Muscle of back (tissue), 13 donors: ENCODE measurements around the gene SYS1. TPM values are rescaled to one million over a fixed set of nuclear protein-coding genes. Genes with fewer than 3 reads are reported as not detected.
A peak's percentile ranks its signal among the peaks of the same experiment; 100 is the strongest.

ENCODE experiments used
- DNase-seq, 3 donors: peaks; one replicate each; pipeline versions ENCODE4 v3.0.0 to v3.0.0-alpha.2; 2013
- long read RNA-seq, 9 donors: transcript quantifications; one replicate each; lab custom pipeline, GENCODE V29; 2026
- polyA plus RNA-seq, 10 donors: library from polyadenylated mRNA; unstranded; fragments of 120-200 nt; gene quantifications; one replicate each; pipeline ENCODE4 v1.2.1, GENCODE V29; 2013; ENCODE audit not compliant: insufficient read length in 10 of 10

The SYS1 gene
- polyA plus RNA-seq = 10 to 100 TPM; 13.7 to 17.9 (median 15.9) TPM
- long read RNA-seq, donor 1, transcript SYS1-201 (4 exons, 2,862 nt) = major isoform, 9 of 11 reads
- long read RNA-seq, donor 1, partial matches to known transcripts = 0 of 11 reads
- long read RNA-seq, donor 1, other reads (novel, unspliced or antisense) = 0 of 11 reads
- long read RNA-seq, donor 2, transcript SYS1-201 (4 exons, 2,862 nt) = major isoform, 6 of 7 reads
- long read RNA-seq, donor 2, partial matches to known transcripts = 0 of 7 reads
- long read RNA-seq, donor 2, other reads (novel, unspliced or antisense) = 0 of 7 reads
- long read RNA-seq, donor 3 = 0 reads
- long read RNA-seq, donor 4, transcript SYS1-201 (4 exons, 2,862 nt) = major isoform, 7 of 7 reads
- long read RNA-seq, donor 4, partial matches to known transcripts = 0 of 7 reads
- long read RNA-seq, donor 4, other reads (novel, unspliced or antisense) = 0 of 7 reads
- long read RNA-seq, donor 5, transcript SYS1-201 (4 exons, 2,862 nt) = major isoform, 10 of 14 reads
- long read RNA-seq, donor 5, partial matches to known transcripts = 0 of 14 reads
- long read RNA-seq, donor 5, other reads (novel, unspliced or antisense) = 0 of 14 reads
- long read RNA-seq, donor 6, transcript SYS1-201 (4 exons, 2,862 nt) = major isoform, 6 of 8 reads
- long read RNA-seq, donor 6, partial matches to known transcripts = 0 of 8 reads
- long read RNA-seq, donor 6, other reads (novel, unspliced or antisense) = 0 of 8 reads
- long read RNA-seq, donor 7, partial matches to known transcripts = 0 of 5 reads
- long read RNA-seq, donor 7, other reads (novel, unspliced or antisense) = 0 of 5 reads
- long read RNA-seq, donor 8, transcript SYS1-201 (4 exons, 2,862 nt) = major isoform, 6 of 7 reads
- long read RNA-seq, donor 8, partial matches to known transcripts = 0 of 7 reads
- long read RNA-seq, donor 8, other reads (novel, unspliced or antisense) = 0 of 7 reads
- long read RNA-seq, donor 9, partial matches to known transcripts = 0 of 1 reads
- long read RNA-seq, donor 9, other reads (novel, unspliced or antisense) = 0 of 1 reads

DNA sequence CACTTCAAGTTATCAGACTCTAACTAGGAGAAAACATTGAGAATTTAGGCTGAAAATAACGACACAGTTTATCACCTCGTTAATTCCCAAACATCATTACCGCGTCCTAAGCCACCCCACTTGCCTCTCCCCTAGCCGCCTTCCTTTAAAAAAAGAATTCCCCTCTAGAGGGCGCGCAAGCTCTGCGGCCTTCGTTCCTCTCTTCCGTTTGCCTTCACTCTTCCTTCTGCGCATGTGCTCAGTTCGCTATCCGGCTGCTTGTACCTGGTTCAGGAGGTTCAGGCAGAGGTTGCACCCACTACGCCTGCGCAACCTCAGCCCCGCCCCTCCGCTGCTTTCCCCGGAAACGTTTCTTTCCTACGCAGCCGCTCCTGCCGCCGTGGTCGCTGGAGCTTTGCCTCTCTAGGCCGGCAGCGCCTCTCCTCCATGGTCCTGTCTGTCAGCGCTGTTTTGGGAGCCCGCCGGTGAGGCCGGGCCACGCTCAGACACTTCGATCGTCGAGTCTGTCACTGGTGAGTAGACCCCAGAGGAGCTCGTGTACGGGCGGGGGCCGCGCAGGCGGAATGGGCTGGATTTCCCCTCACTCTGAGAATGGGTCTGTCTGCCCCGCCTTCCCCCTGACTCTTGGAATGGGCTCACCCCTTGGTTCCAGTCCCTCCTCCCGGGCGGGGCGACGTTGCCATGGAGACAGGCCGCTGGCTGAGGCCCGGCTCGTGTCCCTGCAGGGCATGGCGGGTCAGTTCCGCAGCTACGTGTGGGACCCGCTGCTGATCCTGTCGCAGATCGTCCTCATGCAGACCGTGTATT is at the start of gene SYS1:
SYS1 (plus strand) TSS at position 353 of the 807 bp plus-strand sequence; CDS start at position 729, 376 bp downstream.
- DNase-seq = peak; percentile 99

DNA sequence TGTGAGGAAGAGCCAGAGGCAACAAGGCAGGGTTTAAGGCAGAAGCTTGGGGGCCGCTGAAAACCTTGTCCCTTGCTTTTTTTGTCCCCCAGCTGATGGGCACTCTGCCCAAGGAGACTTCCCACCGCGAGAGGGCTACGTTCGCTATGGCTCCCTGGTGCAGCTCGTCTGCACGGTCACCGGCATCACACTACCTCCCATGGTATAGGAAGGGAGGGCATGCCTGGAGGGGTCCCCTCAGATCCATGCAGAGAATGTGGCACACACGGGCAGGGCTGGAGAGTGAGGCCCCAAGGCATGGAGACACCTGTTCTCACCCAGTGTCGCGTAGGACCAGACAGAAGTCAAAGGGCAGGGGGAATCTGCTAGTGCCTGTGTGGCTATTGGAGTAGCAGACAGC is 49.0 kb upstream of the SYS1 start:
- DNase-seq = no peak

DNA sequence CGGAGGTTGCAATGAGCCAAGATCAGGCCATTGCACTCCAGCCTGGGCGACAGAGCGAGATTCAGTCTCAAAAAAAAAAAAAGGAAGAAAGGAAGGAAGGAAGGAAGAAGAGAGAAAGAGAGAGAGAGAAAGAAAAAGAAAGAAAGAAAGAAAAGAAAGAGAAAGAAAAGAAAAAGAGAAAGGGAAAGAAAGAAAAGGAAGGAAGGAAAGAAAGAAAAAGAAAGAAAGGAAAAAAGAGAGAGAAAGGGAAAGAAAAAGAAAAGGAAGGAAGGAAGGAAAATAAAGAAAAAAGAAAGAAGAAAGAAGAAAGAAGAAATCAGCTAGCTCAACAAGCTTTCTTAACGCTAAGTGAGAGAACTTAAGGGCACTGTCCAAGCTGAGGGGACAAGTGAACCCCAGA is 47.3 kb upstream of the SYS1 start:
- no peak for DNase-seq

DNA sequence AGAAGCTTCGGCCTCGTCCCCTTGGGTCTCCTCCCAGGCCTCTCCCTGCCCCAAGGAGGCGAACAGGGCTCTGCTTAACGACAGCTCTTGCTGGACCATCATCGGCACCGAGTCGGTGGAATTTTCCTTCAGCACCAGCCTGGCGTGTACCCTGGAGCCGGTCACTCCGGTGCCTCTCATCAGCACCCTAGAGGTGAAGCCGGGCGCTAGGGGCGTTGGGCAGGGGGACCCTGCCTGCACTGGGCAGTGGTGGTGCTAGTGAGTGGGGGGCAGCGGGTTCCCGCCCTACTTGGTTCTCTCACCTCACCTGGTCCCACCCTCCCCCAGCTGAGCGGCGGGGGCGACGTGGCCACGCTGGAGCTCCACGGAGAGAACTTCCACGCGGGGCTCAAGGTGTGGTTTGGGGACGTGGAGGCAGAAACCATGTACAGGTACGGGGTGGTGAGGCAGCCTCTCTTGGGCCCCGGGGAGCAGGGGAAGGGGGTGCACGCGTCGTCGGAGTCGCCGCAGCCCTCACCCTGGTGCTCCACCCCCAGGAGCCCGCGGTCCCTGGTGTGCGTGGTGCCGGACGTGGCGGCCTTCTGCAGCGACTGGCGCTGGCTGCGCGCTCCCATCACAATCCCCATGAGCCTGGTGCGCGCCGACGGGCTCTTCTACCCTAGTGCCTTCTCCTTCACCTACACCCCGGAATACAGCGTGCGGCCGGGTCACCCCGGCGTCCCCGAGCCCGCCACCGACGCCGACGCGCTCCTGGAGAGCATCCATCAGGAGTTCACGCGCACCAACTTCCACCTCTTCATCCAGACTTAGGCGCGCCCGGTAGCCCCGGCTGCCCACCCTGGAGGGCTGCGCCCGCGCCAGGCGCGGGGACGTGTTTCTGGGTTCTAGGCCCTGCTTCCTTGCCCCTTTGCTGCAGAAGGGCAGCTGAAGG is 46.5 kb upstream of the SYS1 start:
- no peak for DNase-seq

DNA sequence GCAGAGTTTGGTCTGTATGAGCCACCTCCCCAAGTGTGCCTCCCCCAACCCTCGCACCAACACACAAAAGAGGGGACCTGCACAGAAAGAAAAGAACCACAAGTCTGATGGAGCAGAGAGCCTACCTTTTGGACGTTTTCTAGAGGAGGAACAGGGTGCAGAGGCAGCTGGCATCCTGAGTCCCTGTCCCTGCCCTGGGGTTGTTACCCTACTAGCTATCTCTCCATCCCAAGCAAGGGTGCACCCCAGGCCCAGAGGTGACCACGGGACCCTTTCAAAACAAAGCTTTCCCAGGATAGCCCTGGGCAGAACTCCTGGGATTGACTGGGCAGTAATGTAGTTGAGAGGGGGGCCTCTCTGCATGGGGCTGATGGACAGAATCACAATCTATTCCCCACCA is 45.1 kb upstream of the SYS1 start:
- no peak for DNase-seq

DNA sequence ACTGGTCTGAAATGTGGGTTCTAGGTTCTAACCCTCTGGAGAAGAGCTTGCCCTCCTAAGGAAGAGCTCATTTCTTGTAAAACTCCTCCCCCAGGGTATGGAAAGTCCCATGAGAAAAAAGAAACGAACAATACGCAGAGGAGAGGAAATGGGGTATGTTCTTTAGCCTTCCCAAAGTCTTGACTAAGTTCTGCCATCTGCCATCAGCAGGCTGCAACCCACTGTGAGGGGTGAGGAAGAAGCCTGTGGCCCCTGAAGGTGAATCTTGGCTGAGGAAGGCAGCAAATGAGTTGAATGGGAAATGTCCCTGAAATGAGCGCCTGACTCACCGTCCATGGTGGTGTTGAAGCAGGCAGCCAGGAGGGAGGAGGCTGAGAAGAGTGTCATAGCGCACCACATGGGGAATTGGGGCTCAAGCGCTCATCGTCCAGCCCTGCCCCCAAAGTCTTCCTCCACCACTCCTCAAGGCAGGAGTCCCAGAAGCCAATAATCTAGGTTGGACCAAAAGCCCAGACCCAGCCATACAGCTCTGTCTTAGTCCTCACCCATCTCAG is 44.5 kb upstream of the SYS1 start:
- DNase-seq = no peak

DNA sequence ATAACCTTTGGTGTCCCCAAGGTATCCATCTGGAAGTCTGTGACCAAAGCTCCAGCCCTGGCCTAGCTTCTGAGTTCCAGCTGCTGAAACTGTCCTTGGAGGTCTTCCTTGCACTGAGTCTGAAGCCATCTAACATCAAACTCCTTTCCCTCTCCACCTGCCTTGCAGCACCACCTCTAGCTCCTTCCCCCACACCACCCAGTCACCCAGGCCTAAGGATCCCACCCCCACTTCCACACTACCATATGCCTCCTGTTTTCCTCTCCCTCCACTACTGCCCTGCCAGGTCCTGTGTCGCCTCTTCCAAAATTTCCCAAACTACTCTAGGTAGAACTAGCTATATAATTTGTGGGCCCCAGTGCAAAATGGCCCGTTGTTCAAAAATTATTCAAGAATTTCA is 44.0 kb upstream of the SYS1 start:
- DNase-seq = no peak

DNA sequence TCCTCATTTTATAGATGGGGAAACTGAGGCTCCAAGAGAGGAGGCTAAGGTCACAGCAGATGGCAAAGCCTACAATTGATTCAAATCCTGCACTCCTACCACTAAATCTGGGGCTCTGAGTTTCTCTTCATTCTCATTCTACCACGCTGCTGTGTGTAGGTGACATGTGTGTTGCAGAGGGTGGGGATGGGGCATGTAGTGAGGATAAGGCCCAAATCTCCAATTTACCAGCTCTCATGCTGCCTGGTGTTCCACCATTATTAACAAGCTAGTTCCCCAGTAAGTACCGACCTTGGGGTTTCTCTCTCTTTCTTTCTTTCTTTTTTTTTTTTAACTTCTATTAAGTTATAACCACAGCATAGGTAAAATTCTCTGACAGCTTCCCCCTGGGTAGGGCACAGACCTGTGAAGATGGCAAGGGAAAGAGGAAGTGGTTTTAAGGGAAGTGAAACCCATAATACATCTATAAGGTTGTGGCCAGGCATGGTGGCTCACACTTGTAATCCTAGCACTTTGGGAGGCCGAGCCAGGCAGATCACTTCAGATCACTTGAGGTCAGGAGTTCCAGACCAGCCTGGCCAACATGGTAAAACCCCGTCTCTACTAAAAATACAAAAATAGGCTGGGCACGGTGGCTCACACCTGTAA is 41.9 kb upstream of the SYS1 start:
- no peak for DNase-seq

DNA sequence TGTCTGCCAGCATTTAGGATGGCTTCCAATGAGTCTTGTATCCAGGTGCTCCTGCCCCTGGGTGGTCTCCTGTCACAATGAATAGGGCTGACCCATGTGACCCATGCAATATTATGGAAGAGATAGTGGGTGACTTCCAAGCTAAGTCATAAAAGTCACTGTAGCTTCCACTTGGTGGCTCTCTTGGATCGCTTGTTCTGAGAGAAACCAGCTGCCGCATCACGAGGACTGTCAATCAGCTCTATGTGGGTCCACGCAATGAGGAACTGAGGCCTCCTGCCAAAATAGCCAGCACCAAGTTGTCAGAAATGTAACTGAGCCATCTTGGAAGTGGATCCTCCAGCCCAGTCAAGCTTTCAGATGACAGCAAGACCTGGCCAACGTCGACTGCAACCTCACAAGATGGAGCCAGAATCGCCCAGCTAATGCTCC is 40.0 kb upstream of the SYS1 start:
- peak in 2 of 3 donors; percentile 31 to 41 for DNase-seq

DNA sequence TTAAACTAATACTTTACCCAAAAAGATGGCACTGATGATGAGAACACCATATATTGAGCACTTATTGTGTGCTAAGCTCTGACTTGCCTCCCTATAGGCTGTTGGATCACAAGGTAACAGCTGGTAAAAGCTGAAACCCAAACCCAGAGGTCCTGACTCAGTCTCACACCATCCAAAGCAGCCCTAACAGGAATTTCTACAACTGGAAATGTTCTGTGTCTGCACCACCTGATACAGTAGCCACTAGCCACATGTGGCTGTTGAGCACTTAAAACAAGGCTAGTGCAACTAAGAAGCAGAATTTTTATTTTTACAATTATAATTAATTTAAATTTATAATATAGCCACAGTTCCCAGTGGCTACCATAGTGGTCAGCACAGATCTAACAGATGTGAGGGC is 39.2 kb upstream of the SYS1 start:
- no peak for DNase-seq

DNA sequence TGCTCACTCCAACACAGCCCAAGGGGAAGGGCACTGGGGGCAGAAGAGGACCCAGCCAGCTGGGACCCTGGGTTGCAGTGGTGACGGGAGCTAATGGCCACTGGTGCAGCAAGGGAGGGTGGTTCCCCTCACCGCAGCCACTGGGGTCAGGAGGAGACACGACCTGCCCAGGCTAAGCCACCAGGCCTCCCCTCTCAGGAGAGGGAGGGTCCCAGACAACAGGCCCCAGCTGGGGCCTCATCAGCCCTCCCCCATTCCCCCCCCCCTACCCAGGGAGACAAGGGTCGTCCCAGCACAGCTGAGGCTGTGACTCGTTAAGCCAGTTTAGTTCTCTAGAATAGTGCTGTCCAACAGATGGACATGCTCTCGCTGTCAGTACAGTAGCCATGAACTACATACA is 37.6 kb upstream of the SYS1 start:
- DNase-seq = no peak

DNA sequence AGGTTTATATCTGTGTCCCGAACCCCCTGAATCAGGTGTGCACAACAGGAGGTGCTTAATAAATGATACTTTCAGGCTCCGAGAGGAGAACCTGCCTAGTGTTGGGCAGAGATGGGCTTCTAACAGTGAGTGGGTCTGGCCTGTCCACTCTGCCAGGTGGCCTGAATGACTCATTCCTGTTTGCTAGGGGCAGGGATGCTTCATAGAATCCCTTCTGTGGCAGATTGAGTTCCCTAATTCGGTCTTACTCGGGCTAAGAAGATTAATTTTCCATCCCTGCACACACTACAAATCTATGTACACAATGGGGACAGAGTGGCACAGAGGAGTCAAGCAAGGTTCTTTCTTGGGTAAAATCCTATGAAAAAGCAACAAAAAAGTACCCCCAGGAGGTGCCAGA is 34.5 kb upstream of the SYS1 start:
- no peak for DNase-seq

DNA sequence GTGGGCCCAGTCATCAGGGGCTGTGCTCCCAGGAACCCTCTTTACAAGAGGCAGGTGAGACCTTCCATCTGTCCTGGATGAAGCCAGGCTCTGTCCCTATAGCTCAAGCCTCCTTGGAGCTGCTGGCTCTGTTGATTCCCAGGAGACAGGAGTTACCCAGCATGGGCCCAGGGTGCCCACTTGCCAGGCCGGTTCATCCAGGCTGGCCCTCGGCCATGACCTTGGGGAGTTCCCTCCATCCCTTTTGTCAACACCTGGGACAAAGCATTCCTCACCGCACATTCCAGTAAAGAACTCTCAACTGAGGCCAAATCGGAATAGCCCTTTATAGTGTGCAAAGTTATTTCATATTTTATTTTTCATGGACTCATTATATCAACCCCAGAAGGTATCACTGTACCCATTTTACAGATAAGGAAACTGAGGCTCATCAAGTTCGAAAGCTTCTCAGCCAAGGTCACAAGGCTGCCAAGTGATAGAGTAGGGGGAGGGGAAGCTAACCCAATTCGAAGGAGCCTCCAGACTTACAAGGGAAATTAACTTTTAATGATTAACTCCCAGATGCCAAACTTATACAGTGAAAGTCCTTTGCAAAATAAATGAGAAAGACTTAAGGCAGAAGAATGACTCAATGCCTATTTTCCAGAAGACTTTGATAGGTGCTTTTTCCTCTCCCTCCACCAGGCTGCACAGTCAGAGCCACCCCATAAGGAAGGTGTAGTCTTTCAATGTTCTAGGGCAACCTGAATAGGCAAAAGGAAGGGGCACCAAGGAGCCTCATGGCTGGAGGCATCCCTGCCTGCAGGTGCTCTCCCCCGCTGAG is 33.2 kb upstream of the SYS1 start:
- no peak for DNase-seq

DNA sequence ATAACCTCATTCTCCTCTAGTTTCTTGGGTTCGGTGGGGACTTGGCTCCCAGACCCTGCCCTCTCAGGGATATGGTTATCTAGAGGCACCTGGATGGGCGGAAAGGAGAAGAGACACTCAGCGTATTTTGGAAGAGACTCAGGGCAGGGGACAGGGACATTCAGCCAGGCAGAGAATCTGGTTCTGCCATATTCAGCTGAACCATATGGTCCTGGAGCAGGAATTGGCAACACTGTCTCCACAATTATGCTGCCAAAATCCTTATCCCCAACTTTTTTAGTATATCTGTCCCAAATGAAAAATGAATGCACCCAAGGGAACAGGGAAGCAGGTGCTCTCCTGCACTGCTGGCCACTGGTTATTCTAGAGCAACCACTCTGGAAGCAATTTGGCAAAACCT is 32.5 kb upstream of the SYS1 start:
- no peak for DNase-seq

DNA sequence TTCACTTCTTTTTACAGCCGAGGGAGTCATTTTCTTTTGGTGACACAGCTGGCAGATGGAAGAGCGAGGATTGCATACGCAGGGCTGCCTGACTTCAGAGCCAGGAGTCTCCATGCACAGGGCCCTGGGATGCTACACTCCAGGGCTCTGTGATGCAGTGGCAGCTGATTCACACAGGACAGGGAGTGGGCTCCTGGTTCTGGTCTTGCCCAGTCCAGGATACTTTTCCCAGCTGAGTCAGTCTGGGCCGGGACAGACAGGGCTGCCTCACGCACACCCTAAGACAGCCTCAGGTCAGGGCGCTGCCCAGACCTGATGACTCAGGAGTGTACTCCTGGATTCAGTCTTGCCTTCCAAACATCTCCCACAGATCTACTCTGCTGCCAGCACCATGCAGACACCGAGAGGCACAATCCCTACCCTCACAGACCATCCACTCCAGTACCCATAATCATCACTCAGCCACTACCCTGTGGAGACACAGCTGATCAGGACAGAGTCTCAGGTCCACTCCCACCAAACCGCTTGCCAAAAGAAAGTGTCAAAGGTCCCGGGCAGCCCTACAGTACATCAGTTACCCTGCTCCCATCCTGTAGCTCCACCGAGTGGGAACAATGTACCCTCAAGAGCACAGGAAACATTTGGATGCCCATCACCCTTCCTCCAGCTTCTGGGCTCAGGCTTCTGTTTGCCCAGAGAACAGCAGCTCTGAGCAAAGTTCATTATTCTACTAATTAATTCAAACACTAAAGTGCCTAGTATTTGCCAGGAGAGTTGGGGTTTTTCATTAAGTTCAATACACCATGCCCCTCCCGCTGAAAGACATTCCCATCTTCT is 26.2 kb upstream of the SYS1 start:
- no peak for DNase-seq

DNA sequence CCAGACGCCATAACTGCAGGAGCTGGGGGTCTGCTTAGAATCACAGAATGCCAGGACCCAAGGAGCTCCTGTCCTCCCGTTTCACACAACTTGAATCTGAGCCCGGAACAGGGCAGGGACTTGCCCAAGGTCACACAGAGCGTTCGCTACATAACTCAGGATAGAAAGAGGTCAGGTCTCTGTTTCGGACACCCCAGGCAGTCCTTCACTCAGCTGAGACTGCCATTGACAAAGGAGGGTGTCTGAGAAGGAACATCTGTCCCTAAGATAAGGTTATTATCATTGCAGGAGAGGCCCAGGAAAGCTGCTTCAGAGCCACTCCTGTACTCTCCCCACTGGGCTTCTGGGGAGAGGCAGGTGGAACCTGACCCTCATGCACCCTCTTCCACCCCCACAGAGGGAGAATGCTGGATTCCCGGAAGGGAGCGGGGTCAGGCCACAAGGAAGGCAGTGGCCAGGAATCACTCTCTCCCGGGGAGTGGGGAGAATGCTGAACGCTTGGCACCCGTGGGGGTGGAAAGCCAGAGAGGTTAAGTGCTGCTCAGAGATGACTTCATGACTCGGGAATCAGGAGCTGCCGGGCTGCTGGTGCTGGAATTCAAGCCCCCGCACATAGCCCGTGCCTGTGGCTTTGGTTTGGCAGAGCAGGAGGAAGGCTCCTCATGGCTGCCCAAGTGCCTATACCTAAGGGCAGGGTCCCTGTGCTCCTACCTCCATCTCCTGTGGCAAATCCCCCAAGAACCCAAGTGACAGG is 25.4 kb upstream of the SYS1 start:
- peak in 1 of 3 donors; percentile 76 for DNase-seq
